KMS-11 (cell line): ENCODE results near the gene DPM2.

Experiments
- H2AFZ ChIP-seq: fragments of 200-600 bp; sonication (generic); 2 replicates; pipeline ENCODE4 v1.6.1; 2016; ENCODE audit warnings: antibody characterized with exemption, mixed run types, low read depth
- H3K27ac ChIP-seq: fragments of 200-600 bp; sonication (generic); 2 replicates; pipeline ENCODE4 v1.6.1; 2016; ENCODE audit warnings: mild to moderate bottlenecking, mixed run types
- H3K27me3 ChIP-seq: fragments of 200-600 bp; sonication (generic); 2 replicates; pipeline ENCODE4 v1.6.1; 2017; ENCODE audit warnings: mild to moderate bottlenecking, low read depth, mixed run types, moderate library complexity; ENCODE audit not compliant: insufficient read depth
- H3K36me3 ChIP-seq: fragments of 200-600 bp; sonication (generic); 2 replicates; pipeline ENCODE4 v1.6.1; 2017; ENCODE audit warnings: mild to moderate bottlenecking, mixed run types; ENCODE audit not compliant: insufficient read depth
- H3K4me1 ChIP-seq: fragments of 200-600 bp; sonication (generic); 2 replicates; pipeline ENCODE4 v1.6.1; 2016; ENCODE audit warnings: mild to moderate bottlenecking, low read depth, mixed run types; ENCODE audit not compliant: poor library complexity, severe bottlenecking
- H3K4me2 ChIP-seq: fragments of 200-600 bp; sonication (generic); 2 replicates; pipeline ENCODE4 v1.7.0; 2016; ENCODE audit warnings: mild to moderate bottlenecking, mixed run types
- H3K4me3 ChIP-seq: fragments of 200-600 bp; sonication (generic); IDR thresholded peaks from 2 replicates; pipeline ENCODE4 v1.6.1; 2017; ENCODE audit warnings: low read depth, low read length, mixed read lengths; ENCODE audit not compliant: insufficient read depth
- H3K79me2 ChIP-seq: fragments of 200-600 bp; sonication (generic); 2 replicates; pipeline ENCODE4 v1.6.1; 2016; ENCODE audit warnings: low read depth, mixed run types; ENCODE audit not compliant: insufficient read depth
- H3K9ac ChIP-seq: fragments of 200-600 bp; sonication (generic); 2 replicates; pipeline ENCODE4 v1.6.1; 2016; ENCODE audit warnings: mild to moderate bottlenecking, mixed run types
- H4K20me1 ChIP-seq: fragments of 200-600 bp; sonication (generic); 2 replicates; pipeline ENCODE4 v1.6.1; 2016; ENCODE audit warnings: mild to moderate bottlenecking, mixed run types; ENCODE audit not compliant: insufficient read depth
- TF ChIP-seq, protein P1 (sequence below): fragments of 200-600 bp; sonication (generic); conservative IDR thresholded peaks from 2 replicates; pipeline ENCODE4 v1.6.1; 2017; ENCODE audit warnings: low read depth, mild to moderate bottlenecking, antibody characterized with exemption, low read length, moderate library complexity, mixed read lengths

The DPM2 gene

DNA sequence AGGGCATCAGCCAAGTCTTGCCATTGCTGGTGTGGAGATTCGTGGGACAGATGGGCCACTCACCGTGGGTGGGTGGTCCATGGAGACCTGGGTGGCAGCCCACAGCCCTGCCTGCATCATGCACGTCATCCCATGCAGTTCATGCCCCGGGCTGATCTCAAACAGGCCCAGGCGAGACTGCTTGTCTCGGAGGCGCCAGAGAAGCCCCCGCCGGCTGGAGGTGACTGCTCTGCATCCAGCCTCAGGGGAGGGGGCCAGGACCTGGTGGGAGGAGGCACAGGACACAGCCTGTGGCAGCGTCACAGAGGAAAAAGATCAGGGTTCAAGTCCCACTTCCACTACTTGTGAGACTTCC lies 8.1 kb downstream of the DPM2 start:
- TF ChIP-seq, protein P1, sequence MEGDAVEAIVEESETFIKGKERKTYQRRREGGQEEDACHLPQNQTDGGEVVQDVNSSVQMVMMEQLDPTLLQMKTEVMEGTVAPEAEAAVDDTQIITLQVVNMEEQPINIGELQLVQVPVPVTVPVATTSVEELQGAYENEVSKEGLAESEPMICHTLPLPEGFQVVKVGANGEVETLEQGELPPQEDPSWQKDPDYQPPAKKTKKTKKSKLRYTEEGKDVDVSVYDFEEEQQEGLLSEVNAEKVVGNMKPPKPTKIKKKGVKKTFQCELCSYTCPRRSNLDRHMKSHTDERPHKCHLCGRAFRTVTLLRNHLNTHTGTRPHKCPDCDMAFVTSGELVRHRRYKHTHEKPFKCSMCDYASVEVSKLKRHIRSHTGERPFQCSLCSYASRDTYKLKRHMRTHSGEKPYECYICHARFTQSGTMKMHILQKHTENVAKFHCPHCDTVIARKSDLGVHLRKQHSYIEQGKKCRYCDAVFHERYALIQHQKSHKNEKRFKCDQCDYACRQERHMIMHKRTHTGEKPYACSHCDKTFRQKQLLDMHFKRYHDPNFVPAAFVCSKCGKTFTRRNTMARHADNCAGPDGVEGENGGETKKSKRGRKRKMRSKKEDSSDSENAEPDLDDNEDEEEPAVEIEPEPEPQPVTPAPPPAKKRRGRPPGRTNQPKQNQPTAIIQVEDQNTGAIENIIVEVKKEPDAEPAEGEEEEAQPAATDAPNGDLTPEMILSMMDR = no peak
- Histone ChIP-seq H3K36me3 (no peaks in the 10 kb centered on the region), H2AFZ (no peak overlapping the region), H3K79me2 (no peaks in the 10 kb centered on the region), H3K9ac (peak overlapping the region; percentile 50; the same call in 1 of the 2 replicates), H3K4me1 (peaks cover 53% of the 10 kb centered on the region), H3K4me2 (peak overlapping the region; percentile 96), H4K20me1 (no peaks in the 10 kb centered on the region), H3K4me3 (no peak overlapping the region), H3K27me3 (no peaks in the 10 kb centered on the region), H3K27ac (peak overlapping the region; percentile 83)

- Histone ChIP-seq H3K27ac (peak overlapping the region; percentile 83), H3K9ac (peak overlapping the region; percentile 50), H3K4me1 (peaks cover 53% of the 10 kb centered on the region), H3K36me3 (no peaks in the 10 kb centered on the region), H3K79me2 (no peaks in the 10 kb centered on the region), H2AFZ (0 out of 2 replicates have a peak overlapping the region, but pooled peaks have one; percentile 12), H3K4me2 (peak overlapping the region; percentile 96), H3K27me3 (no peaks in the 10 kb centered on the region), H4K20me1 (no peaks in the 10 kb centered on the region), H3K4me3 (no peak overlapping the region)
- TF ChIP-seq, protein P1 = no peak
Measured at GRCh38 chr9:127928676-127929624, 8.7 kb downstream of the DPM2 start.

- Histone ChIP-seq H3K4me2 (peak overlapping the region; percentile 96), H3K27ac (peak overlapping the region; percentile 83), H4K20me1 (no peaks in the 10 kb centered on the region), H3K4me3 (no peak overlapping the region), H3K36me3 (no peaks in the 10 kb centered on the region), H3K9ac (peak overlapping the region; percentile 50), H3K79me2 (no peaks in the 10 kb centered on the region), H3K27me3 (no peaks in the 10 kb centered on the region), H2AFZ (peak overlapping the region; percentile 20; the same call in 1 of the 2 replicates), H3K4me1 (peaks cover 53% of the 10 kb centered on the region)
- TF ChIP-seq, protein P1 = no peak
Measured at GRCh38 chr9:127927988-127928675, 9.5 kb downstream of the DPM2 start.

- Histone ChIP-seq H3K4me1 (peaks cover 52% of the 10 kb centered on the region), H3K27ac (peak overlapping the region; percentile 83), H3K9ac (peak overlapping the region; percentile 50), H4K20me1 (no peaks in the 10 kb centered on the region), H3K27me3 (no peaks in the 10 kb centered on the region), H2AFZ (no peak overlapping the region), H3K4me3 (no peak overlapping the region), H3K79me2 (no peaks in the 10 kb centered on the region), H3K36me3 (no peaks in the 10 kb centered on the region), H3K4me2 (peak overlapping the region; percentile 96)
- TF ChIP-seq, protein P1 = no peak
Measured at GRCh38 chr9:127927201-127927987, 10.3 kb downstream of the DPM2 start.
